ENCODE data around the gene AQP6.
A peak's percentile ranks its signal among the peaks of the same experiment; 100 is the strongest.

Gene AQP6

GRCh38 chr12:49979791-49980190, 7.0 kb downstream of the AQP6 start:
- no peak for ATAC-seq
- no peak for TF ChIP-seq ZFP30 (CRISPR knock-in tag; IDR thresholded peaks at IDR 0.05)
- TF ChIP-seq CSDC2 (CRISPR knock-in tag; IDR thresholded peaks at IDR 0.05) = no peak
- TF ChIP-seq SNAI2 (CRISPR knock-in tag; IDR thresholded peaks at IDR 0.05) = no peak
- no peak for TF ChIP-seq TCF4 (CRISPR knock-in tag; IDR thresholded peaks at IDR 0.05; ENCODE audit: borderline replicate concordance)

GRCh38 chr12:49980501-49981349, 8.0 kb downstream of the AQP6 start:
- TF ChIP-seq ZNF8 (CRISPR knock-in tag; IDR thresholded peaks at IDR 0.05) = no peak
- peak; percentile 36; the same call in 1 of the 2 replicates for TF ChIP-seq TCF4 (CRISPR knock-in tag; IDR thresholded peaks at IDR 0.05; ENCODE audit: borderline replicate concordance)
- ATAC-seq = no peak

GRCh38 chr12:49982246-49983087, 9.7 kb downstream of the AQP6 start:
- no peak for ATAC-seq
- TF ChIP-seq GLIS3 (CRISPR knock-in tag; IDR thresholded peaks at IDR 0.05) = no peak
- no peak for TF ChIP-seq BACH2 (CRISPR knock-in tag; IDR thresholded peaks at IDR 0.05; ENCODE audit: borderline replicate concordance)

- no peak for TF ChIP-seq ZNF565 (CRISPR knock-in tag; conservative IDR thresholded peaks at IDR 0.05; ENCODE audit: low read depth)
- 0 out of 2 replicates have a peak, but pooled peaks have one; percentile 29 for TF ChIP-seq ZNF8 (CRISPR knock-in tag; IDR thresholded peaks at IDR 0.05)
- no peak for TF ChIP-seq ZFP30 (CRISPR knock-in tag; IDR thresholded peaks at IDR 0.05)
- TF ChIP-seq ESRRG (CRISPR knock-in tag; IDR thresholded peaks at IDR 0.05) = no peak
- TF ChIP-seq TCF4 (CRISPR knock-in tag; IDR thresholded peaks at IDR 0.05; ENCODE audit: borderline replicate concordance) = peak; percentile 42; the same call in 1 of the 2 replicates
- no peak for TF ChIP-seq ARNTL (CRISPR knock-in tag; IDR thresholded peaks at IDR 0.05; ENCODE audit: borderline replicate concordance, low read depth)
- no peak for TF ChIP-seq ZFP3 (CRISPR knock-in tag; IDR thresholded peaks at IDR 0.05)
- TF ChIP-seq SNAI2 (CRISPR knock-in tag; IDR thresholded peaks at IDR 0.05) = no peak
- TF ChIP-seq TOX (CRISPR knock-in tag; IDR thresholded peaks at IDR 0.05; ENCODE audit: borderline replicate concordance) = no peak
- peak; percentile 86; the same call in 1 of the 2 replicates for TF ChIP-seq TSHZ2 (CRISPR knock-in tag; IDR thresholded peaks at IDR 0.05)
- peak; percentile 55; the same call in 1 of the 2 replicates for TF ChIP-seq ZNF70 (CRISPR knock-in tag; IDR thresholded peaks at IDR 0.05)
- TF ChIP-seq ISL1 (CRISPR knock-in tag; IDR thresholded peaks at IDR 0.05) = no peak
- no peak for TF ChIP-seq ZC3H10 (CRISPR knock-in tag; IDR thresholded peaks at IDR 0.05)
- no peak for TF ChIP-seq CSDC2 (CRISPR knock-in tag; IDR thresholded peaks at IDR 0.05)
- no peak for TF ChIP-seq POU6F1 (CRISPR knock-in tag; IDR thresholded peaks at IDR 0.05; ENCODE audit: borderline replicate concordance, low read depth)
- TF ChIP-seq GLIS3 (CRISPR knock-in tag; IDR thresholded peaks at IDR 0.05) = no peak
- no peak for TF ChIP-seq CREB5 (CRISPR knock-in tag; IDR thresholded peaks at IDR 0.05; ENCODE audit: low read depth)
- TF ChIP-seq PPARA (CRISPR knock-in tag; IDR thresholded peaks at IDR 0.05; ENCODE audit: borderline replicate concordance) = no peak
- no peak for TF ChIP-seq RARB (CRISPR knock-in tag; IDR thresholded peaks at IDR 0.05)
- no peak for TF ChIP-seq CSRNP3 (CRISPR knock-in tag; IDR thresholded peaks at IDR 0.05)
- no peak for TF ChIP-seq PATZ1 (CRISPR knock-in tag; IDR thresholded peaks at IDR 0.05; ENCODE audit: borderline replicate concordance)
- no peak for TF ChIP-seq OSR1 (CRISPR knock-in tag; IDR thresholded peaks at IDR 0.05)
- TF ChIP-seq BACH2 (CRISPR knock-in tag; IDR thresholded peaks at IDR 0.05; ENCODE audit: borderline replicate concordance) = no peak
- peak; percentile 90 for ATAC-seq
Measured at GRCh38 chr12:49983892-49984291, 11.1 kb downstream of the AQP6 start.
